GM12878 (cell line): Measurements from ENCODE around the gene ANTKMT. TPM values are rescaled to one million over a fixed set of nuclear protein-coding genes. Genes with fewer than 3 reads are reported as not detected.

Experiments used
- ATAC-seq: fragments of 200-7000 bp; cut with Tn5 transposase; 3 replicates; pipeline ENCODE4 v1.9.1; 2020; ENCODE audit warnings: mild to moderate bottlenecking, moderate library complexity
- BruUV-seq: library from RNA; stranded (reverse); fragments of 400-500 nt; replicated peaks from 2 replicates; lab custom pipeline; 2021; lab: Mats Ljungman, UMichigan
- CTCF ChIA-PET: fragments of 300-600 bp; sonication (Branson Sonifier 250); formaldehyde crosslinking; extraction: SDS; loops from one replicate; lab custom pipeline; 2021; ENCODE audit warnings: inconsistent platforms; lab: Yijun Ruan, JAX
- POLR2A ChIA-PET: fragments of 350-600 bp; formaldehyde crosslinking; extraction: SDS; loops from one replicate; lab custom pipeline; 2021; ENCODE audit warnings: inconsistent platforms; lab: Charles Lee
- RAD21 ChIA-PET: fragments of 300-600 bp; sonication (Branson Sonifier 250); formaldehyde crosslinking; loops from one replicate; lab custom pipeline; 2023; ENCODE audit warnings: antibody characterized with exemption; ENCODE audit not compliant: unreplicated experiment; lab: Charles Lee
- SMC1A ChIA-PET: fragments of 300-600 bp; sonication (Branson Sonifier 250); formaldehyde crosslinking; loops from one replicate; lab custom pipeline; 2023; ENCODE audit not compliant: unreplicated experiment, uncharacterized antibody; lab: Charles Lee
- DNase-seq: peaks from one replicate; pipeline ENCODE4 v3.0.0-alpha.2; 2011; ENCODE audit warnings: low read depth, low spot score
- FAIRE-seq: peaks from 3 replicates; lab custom pipeline; 2011; peaks lifted over from hg19 to GRCh38; lab: Jason Lieb, UNC
- H2AFZ ChIP-seq: 2 replicates; pipeline ENCODE4 v1.6.0; 2011; ENCODE audit warnings: low read depth, low read length, control low read depth; ENCODE audit not compliant: control insufficient read depth
- H3K27ac ChIP-seq: 2 replicates; pipeline ENCODE4 v1.5.1; 2011; ENCODE audit warnings: control low read depth; ENCODE audit not compliant: control insufficient read depth, insufficient read depth
- H3K27me3 ChIP-seq, 2 experiments: replicated peaks in 1 of 2; 2 replicates each; pipeline versions ENCODE4 v1.6.0 to v1.6.1; 2011; ENCODE audit warnings: low read length in 1 of 2; ENCODE audit not compliant: control insufficient read depth in 2 of 2, insufficient read depth in 2 of 2
- H3K36me3 ChIP-seq, 2 experiments: 2 replicates each; pipeline ENCODE4 v1.5.1; 2011; ENCODE audit warnings: low read length in 1 of 2; ENCODE audit not compliant: control insufficient read depth in 2 of 2, insufficient read depth in 2 of 2
- H3K4me1 ChIP-seq: 2 replicates; pipeline ENCODE4 v1.6.1; 2011; ENCODE audit warnings: mild to moderate bottlenecking, low read length, moderate library complexity, mixed read lengths; ENCODE audit not compliant: control insufficient read depth, insufficient read depth
- H3K4me2 ChIP-seq: 2 replicates; pipeline ENCODE4 v1.6.0; 2011; ENCODE audit warnings: control low read depth; ENCODE audit not compliant: control insufficient read depth, insufficient read depth
- H3K4me3 ChIP-seq: fragments of 200-600 bp; sonication (generic); 2 replicates; pipeline ENCODE4 v1.5.1; 2016
- H3K79me2 ChIP-seq: 2 replicates; pipeline ENCODE4 v1.6.0; 2011; ENCODE audit warnings: low read length; ENCODE audit not compliant: control insufficient read depth, insufficient read depth
- H3K9ac ChIP-seq: 2 replicates; pipeline ENCODE4 v1.8.0; 2011; ENCODE audit warnings: low read length, control low read depth, mixed read lengths; ENCODE audit not compliant: control insufficient read depth, insufficient read depth
- H3K9me3 ChIP-seq: replicated peaks from 3 replicates; pipeline ENCODE4 v1.5.1; 2011; ENCODE audit warnings: mild to moderate bottlenecking, low read length; ENCODE audit not compliant: control insufficient read depth, insufficient read depth
- H4K20me1 ChIP-seq: 2 replicates; pipeline ENCODE4 v1.6.0; 2011; ENCODE audit not compliant: control insufficient read depth, insufficient read depth
- CREB1 ChIP-seq: IDR thresholded peaks from 2 replicates; pipeline ENCODE4 v1.6.1; 2012; ENCODE audit warnings: low read depth, mild to moderate bottlenecking, inconsistent platforms
- KAT2A ChIP-seq: conservative IDR thresholded peaks from 2 replicates; pipeline ENCODE4 v1.6.1; 2011; ENCODE audit warnings: low read depth, low read length; ENCODE audit not compliant: control insufficient read depth
- NFIC ChIP-seq: IDR thresholded peaks from 2 replicates; pipeline ENCODE4 v1.6.1; 2012; ENCODE audit warnings: low read depth, mild to moderate bottlenecking, inconsistent platforms, low read length, moderate library complexity
- NR2C1 ChIP-seq: fragments of 450-650 bp; IDR thresholded peaks from 2 replicates; pipeline ENCODE4 v1.6.1; 2017; ENCODE audit warnings: antibody characterized with exemption, mild to moderate bottlenecking, moderate library complexity
- NRF1 ChIP-seq: conservative IDR thresholded peaks from 2 replicates; pipeline ENCODE4 v1.6.1; 2011; ENCODE audit warnings: mild to moderate bottlenecking, low read depth, low read length, improper control_type of control experiment
- PML ChIP-seq: IDR thresholded peaks from 2 replicates; pipeline ENCODE4 v1.6.1; 2012; ENCODE audit warnings: low read length, inconsistent platforms
- RAD51 ChIP-seq: fragments of 450-650 bp; IDR thresholded peaks from 2 replicates; pipeline ENCODE4 v1.6.1; 2016; ENCODE audit warnings: moderate library complexity, mild to moderate bottlenecking, inconsistent platforms
- SKIL ChIP-seq: fragments of 450-650 bp; IDR thresholded peaks from 2 replicates; pipeline ENCODE4 v1.6.1; 2017; ENCODE audit warnings: mild to moderate bottlenecking, low read depth, inconsistent platforms; ENCODE audit not compliant: poor library complexity, severe bottlenecking
- SMAD1 ChIP-seq: fragments of 450-650 bp; IDR thresholded peaks from 2 replicates; pipeline ENCODE4 v1.6.1; 2018; ENCODE audit warnings: mild to moderate bottlenecking, low read depth; ENCODE audit not compliant: partially characterized antibody
- TARDBP ChIP-seq: IDR thresholded peaks from 2 replicates; pipeline ENCODE4 v1.6.1; 2016; ENCODE audit warnings: borderline replicate concordance
- ZNF24 ChIP-seq: fragments of 450-650 bp; IDR thresholded peaks from 2 replicates; pipeline ENCODE4 v1.6.1; 2017; ENCODE audit warnings: antibody characterized with exemption, mild to moderate bottlenecking
- ZNF384 ChIP-seq: IDR thresholded peaks from 2 replicates; pipeline ENCODE4 v1.6.1; 2012; ENCODE audit warnings: low read depth, mild to moderate bottlenecking, low read length, improper control_type of control experiment, borderline replicate concordance
- ZSCAN29 ChIP-seq: fragments of 450-650 bp; IDR thresholded peaks from 2 replicates; pipeline ENCODE4 v1.6.1; 2017; ENCODE audit warnings: mild to moderate bottlenecking, moderate library complexity
- WGBS: methylation state at CpG from one replicate; pipeline ENCODE4 v1.1.6; 2016; ENCODE audit warnings: low lambda C conversion rate; ENCODE audit not compliant: insufficient replicate concordance, insufficient coverage; ENCODE audit errors: missing lambda C conversion rate; 5-methylcytosine and 5-hydroxymethylcytosine counted together
- in situ Hi-C: fragments of 300-500 bp; cut with MboI; formaldehyde crosslinking; loops from 9 replicates; pipeline ENCODE4 v1.14.3; 2018; ENCODE audit warnings: mixed read lengths
- intact Hi-C: fragments of 100-400 bp; cut with micrococcal nuclease; formaldehyde crosslinking; loops from one replicate; pipeline ENCODE4 v1.14.2; 2022; ENCODE audit not compliant: unreplicated experiment
- polyA plus RNA-seq, 11 experiments: library from polyadenylated mRNA; depleted of rRNA in 4 of 11; unstranded in 6 of 11; stranded (reverse) in 5 of 11; fragments of >200 nt; fragmentation: Nextera tagmentation in 4 of 11; fragmentation: Illumina TruSeq in 1 of 11; extraction: Ambion mirVana in 4 of 11; extraction: Trizol in 1 of 11; gene quantifications; 1 replicate in 1 of 11; 2 replicates in 10 of 11; pipeline versions ENCODE4 v1.2.1 to v1.2.3, GENCODE V29; 2011 to 2016; ENCODE audit warnings: inconsistent platforms in 2 of 11, missing spikeins in 2 of 11, low read depth in 1 of 11
- total RNA-seq, 4 experiments: library from RNA; depleted of rRNA in 3 of 4; stranded (reverse); fragments of >200 nt in 3 of 4; fragmentation: Illumina TruSeq in 1 of 4; extraction: Trizol in 1 of 4; gene quantifications; 2 replicates each; pipeline versions ENCODE4 v1.2.1 to v1.2.3, GENCODE V29; 2013 to 2021

The ANTKMT gene
- total and polyA plus RNA-seq, 10 of the 15 experiments (the other 5 are each of a cell fraction or from before 2014, with no cell fraction given): 0.58 to 60.5 (median 25.8) TPM

- no peak overlapping the region for H3K27ac ChIP-seq
- in situ Hi-C loops: no loop called here
- peaks cover 35% of the 10 kb centered on the region for H3K4me1 ChIP-seq
Observed at GRCh38 chr16:734208-734980, 13.4 kb downstream of the ANTKMT start.

GRCh38 chr16:734981-735881, 14.3 kb downstream of the ANTKMT start:
- no TSS peak for BruUV-seq
- WGBS: 85% methylated on average over 25 of the region's 25 CpGs
- DNase-seq (no peak), FAIRE-seq (no peak), ATAC-seq (no peak)
- Histone ChIP-seq H3K9ac (peak overlapping the region; percentile 56), H4K20me1 (no peaks in the 10 kb centered on the region), H3K36me3 (peaks cover 7 to 9% of the 10 kb centered on the region in 2 experiments; a peak in 3 of 4 replicates), H3K79me2 (peaks cover 11% of the 10 kb centered on the region), H3K27me3 (no peaks in the 10 kb centered on the region), H3K9me3 (no peaks in the 10 kb centered on the region), H3K4me1 (peaks cover 42% of the 10 kb centered on the region), H3K4me2 (peak overlapping the region; percentile 79), H2AFZ (no peak overlapping the region), H3K4me3 (peak overlapping the region; percentile 49; the same call in 1 of the 2 replicates), H3K27ac (peak overlapping the region; percentile 83)
- in situ Hi-C loops: no loop called here
- ChIA-PET POLR2A (interaction anchor here (0.9 to 7.3 kb wide), 3 partner anchors 8 to 40 kb away, joined by 3 to 60 read pairs (median 3); partner anchors contain the start of genes CCDC78 and HAGHL), SMC1A (interaction anchor here (1.5 kb wide), 1 partner anchor 23 kb away, joined by 3 read pairs; no protein-coding TSS in a partner anchor), RAD21 (no interaction called here), CTCF (interaction anchor here (1.4 to 3.5 kb wide), 3 partner anchors 13 to 23 kb away, joined by 3 to 17 read pairs (median 13); partner anchors contain the start of gene ANTKMT)
- intact Hi-C loops: no loop called here
- TF ChIP-seq NR2C1 (no peak), NRF1 (no peak), NFIC (no peak), RAD51 (no peak), ZNF384 (no peak), PML (no peak), SKIL (no peak), SMAD1 (no peak), KAT2A (no peak), ZNF24 (no peak), TARDBP (no peak)

More at GRCh38 chr16:734208-734980, 13.4 kb downstream of the ANTKMT start:
- CTCF ChIA-PET: no interaction called here
- H4K20me1 ChIP-seq: no peaks in the 10 kb centered on the region
- H3K4me2 ChIP-seq: no peak overlapping the region
- POLR2A ChIA-PET: interaction anchor here (7.3 kb wide), 1 partner anchor 7 kb away, joined by 60 read pairs; the partner anchor contains the start of genes CCDC78 and HAGHL
- H3K9ac ChIP-seq: no peak overlapping the region
- peaks cover 3% of the 10 kb centered on the region for H3K79me2 ChIP-seq
- RAD21 ChIA-PET: no interaction called here
- intact Hi-C loops: no loop called here
- ATAC-seq: no peak
- no peak overlapping the region for H2AFZ ChIP-seq
- H3K4me3 ChIP-seq: no peak overlapping the region
- peaks cover 7 to 9% of the 10 kb centered on the region in 2 experiments; a peak in 3 of 4 replicates for H3K36me3 ChIP-seq
- TF ChIP-seq KAT2A (no peak), ZSCAN29 (no peak), CREB1 (no peak)
- no TSS peak for BruUV-seq
- no peaks in the 10 kb centered on the region for H3K27me3 ChIP-seq
- FAIRE-seq: no peak
- WGBS: 93% methylated on average over 42 of the region's 49 CpGs
- SMC1A ChIA-PET: interaction anchor here (1.5 kb wide), 1 partner anchor 22 kb away, joined by 3 read pairs; no protein-coding TSS in a partner anchor
- no peaks in the 10 kb centered on the region for H3K9me3 ChIP-seq
- DNase-seq: no peak
